Neural cell (in vitro differentiated cells): Measurements from ENCODE around the gene RNF19B.

Source experiments
- EZH2 ChIP-seq: fragments of 200-600, 300-800 bp; shearing (Covaris generic), sonication (generic); IDR thresholded peaks from 2 replicates; pipeline ENCODE4 v1.6.1; 2014; ENCODE audit warnings: antibody characterized with exemption, low read length, borderline replicate concordance, mild to moderate bottlenecking; ENCODE audit not compliant: insufficient read depth, poor library complexity, severe bottlenecking
- POLR2AphosphoS5 ChIP-seq: IDR thresholded peaks from 2 replicates; pipeline ENCODE4 v1.6.1; 2012
- RAD21 ChIP-seq: fragments of 450-650 bp; conservative IDR thresholded peaks from 2 replicates; pipeline ENCODE4 v1.6.1; 2014; ENCODE audit warnings: antibody characterized with exemption, mild to moderate bottlenecking, moderate library complexity
- SMC3 ChIP-seq: fragments of 450-650 bp; conservative IDR thresholded peaks from 2 replicates; pipeline ENCODE4 v1.6.1; 2014; ENCODE audit warnings: antibody characterized with exemption, mild to moderate bottlenecking, moderate library complexity; ENCODE audit not compliant: poor library complexity
- TAF1 ChIP-seq: IDR thresholded peaks from 2 replicates; pipeline ENCODE4 v1.6.1; 2012; ENCODE audit warnings: low read depth
- TF ChIP-seq, protein P1 (sequence below): fragments of 450-650 bp; IDR thresholded peaks from 2 replicates; pipeline ENCODE4 v1.5.1; 2014; ENCODE audit warnings: antibody characterized with exemption, mild to moderate bottlenecking, moderate library complexity; ENCODE audit not compliant: poor library complexity, severe bottlenecking

DNA sequence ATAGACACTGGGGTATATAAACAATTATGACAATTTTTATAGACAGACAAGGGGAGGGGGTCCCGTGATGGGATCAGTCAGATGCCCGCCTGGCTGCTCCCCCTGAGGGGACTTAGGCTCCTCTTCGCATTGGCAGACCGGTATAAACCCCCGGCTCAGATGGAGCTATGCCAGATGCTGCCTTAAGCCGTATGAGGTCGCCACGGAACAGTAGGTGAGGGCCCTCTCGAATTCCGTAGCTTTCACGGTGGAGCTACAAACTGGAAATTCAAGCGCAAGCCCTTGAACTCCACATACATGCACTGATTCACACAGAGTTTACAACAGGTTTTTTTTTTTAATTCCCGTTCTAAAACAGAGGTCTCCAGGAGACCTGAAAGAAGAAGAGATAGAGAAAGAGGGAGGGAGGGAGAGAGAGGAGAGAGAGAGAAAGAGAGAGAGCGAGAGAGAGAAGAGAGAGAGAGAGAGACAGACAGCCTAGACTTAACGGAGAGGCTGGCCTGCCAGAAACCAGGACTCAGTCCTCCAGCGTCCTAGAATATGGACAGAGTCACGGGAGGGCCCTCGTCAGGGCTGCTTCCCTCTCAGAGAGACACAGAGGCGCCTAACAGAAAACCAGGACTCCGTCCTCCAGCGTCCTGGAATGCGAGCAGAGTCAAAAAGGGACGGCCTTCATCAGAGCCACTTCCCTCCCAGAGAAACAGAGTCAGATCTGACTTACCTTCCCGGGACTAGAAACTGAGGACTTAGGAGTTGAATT, 39.0 kb downstream of the RNF19B start:
- TF ChIP-seq, protein P1, sequence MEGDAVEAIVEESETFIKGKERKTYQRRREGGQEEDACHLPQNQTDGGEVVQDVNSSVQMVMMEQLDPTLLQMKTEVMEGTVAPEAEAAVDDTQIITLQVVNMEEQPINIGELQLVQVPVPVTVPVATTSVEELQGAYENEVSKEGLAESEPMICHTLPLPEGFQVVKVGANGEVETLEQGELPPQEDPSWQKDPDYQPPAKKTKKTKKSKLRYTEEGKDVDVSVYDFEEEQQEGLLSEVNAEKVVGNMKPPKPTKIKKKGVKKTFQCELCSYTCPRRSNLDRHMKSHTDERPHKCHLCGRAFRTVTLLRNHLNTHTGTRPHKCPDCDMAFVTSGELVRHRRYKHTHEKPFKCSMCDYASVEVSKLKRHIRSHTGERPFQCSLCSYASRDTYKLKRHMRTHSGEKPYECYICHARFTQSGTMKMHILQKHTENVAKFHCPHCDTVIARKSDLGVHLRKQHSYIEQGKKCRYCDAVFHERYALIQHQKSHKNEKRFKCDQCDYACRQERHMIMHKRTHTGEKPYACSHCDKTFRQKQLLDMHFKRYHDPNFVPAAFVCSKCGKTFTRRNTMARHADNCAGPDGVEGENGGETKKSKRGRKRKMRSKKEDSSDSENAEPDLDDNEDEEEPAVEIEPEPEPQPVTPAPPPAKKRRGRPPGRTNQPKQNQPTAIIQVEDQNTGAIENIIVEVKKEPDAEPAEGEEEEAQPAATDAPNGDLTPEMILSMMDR: peak; percentile 18
- TF ChIP-seq POLR2AphosphoS5 (no peak), EZH2 (no peak), TAF1 (no peak), RAD21 (peak; percentile 21), SMC3 (no peak)
